H1 (cell line): ENCODE measurements around the gene FTL. TPM values are rescaled to one million over a fixed set of nuclear protein-coding genes. Genes with fewer than 3 reads are reported as not detected.

Experiments
- CTCF ChIA-PET: fragments of 300-600 bp; sonication (Branson Sonifier 250); formaldehyde crosslinking; loops from one replicate; lab custom pipeline; 2021; ENCODE audit not compliant: partially characterized antibody; lab: Charles Lee
- POLR2A ChIA-PET: fragments of 300-600 bp; sonication (Branson Sonifier 250); formaldehyde crosslinking; loops from one replicate; lab custom pipeline; 2021; ENCODE audit warnings: inconsistent platforms; ENCODE audit not compliant: partially characterized antibody; lab: Charles Lee
- DNase-seq, 2 experiments: peaks; one replicate each; pipeline versions ENCODE4 v3.0.0 to v3.0.0-alpha.2; 2010 to 2022; ENCODE audit warnings: low spot score in 2 of 2, low read depth in 1 of 2, mixed read lengths in 1 of 2
- FAIRE-seq: peaks from 2 replicates; lab custom pipeline; 2011; peaks lifted over from hg19 to GRCh38; lab: Jason Lieb, UNC
- H2AFZ ChIP-seq: 2 replicates; pipeline ENCODE4 v1.8.1; 2012; ENCODE audit warnings: low read length, inconsistent platforms
- H2AK5ac ChIP-seq: 2 replicates; pipeline ENCODE4 v1.6.1; 2013; ENCODE audit warnings: low read depth, low read length
- H2BK120ac ChIP-seq: replicated peaks from 2 replicates; pipeline ENCODE3; 2013; ENCODE audit warnings: low read depth, low read length, inconsistent platforms
- H2BK12ac ChIP-seq: 2 replicates; pipeline ENCODE4 v1.6.1; 2013; ENCODE audit warnings: low read depth, low read length
- H2BK15ac ChIP-seq: 2 replicates; pipeline ENCODE4 v1.6.1; 2013; ENCODE audit warnings: low read length
- H2BK20ac ChIP-seq: 2 replicates; pipeline ENCODE4 v1.6.1; 2013; ENCODE audit warnings: low read length
- H2BK5ac ChIP-seq: 2 replicates; pipeline ENCODE4 v1.6.1; 2013; ENCODE audit warnings: low read depth, low read length
- H3K14ac ChIP-seq: 2 replicates; pipeline ENCODE4 v1.6.1; 2013; ENCODE audit warnings: inconsistent platforms; ENCODE audit not compliant: insufficient read length
- H3K18ac ChIP-seq: 2 replicates; pipeline ENCODE4 v1.6.1; 2013; ENCODE audit warnings: low read length; ENCODE audit errors: extremely low read depth
- H3K23ac ChIP-seq: 2 replicates; pipeline ENCODE4 v1.6.1; 2013; ENCODE audit warnings: inconsistent platforms; ENCODE audit not compliant: insufficient read length
- H3K23me2 ChIP-seq: 2 replicates; pipeline ENCODE4 v1.6.1; 2013; ENCODE audit warnings: low read depth, low read length
- H3K27ac ChIP-seq: 2 replicates; pipeline ENCODE4 v1.6.1; 2011; ENCODE audit warnings: low read depth, low read length, inconsistent platforms
- H3K27me3 ChIP-seq, 4 experiments: replicated peaks in 1 of 4; 1 replicate in 1 of 4; 2 replicates in 3 of 4; pipeline versions ENCODE4 v1.6.1 to v1.8.1; 2011 to 2013; ENCODE audit warnings: low read length in 3 of 4, mild to moderate bottlenecking in 3 of 4, inconsistent platforms in 2 of 4, mixed read lengths in 2 of 4, moderate library complexity in 1 of 4; ENCODE audit not compliant: control insufficient read depth in 3 of 4, insufficient read depth in 3 of 4; ENCODE audit errors: extremely low read depth in 1 of 4
- H3K36me3 ChIP-seq, 4 experiments: 2 replicates each; pipeline versions ENCODE4 v1.6.1 to v1.8.1; 2011 to 2013; ENCODE audit warnings: mild to moderate bottlenecking in 4 of 4, low read length in 3 of 4, moderate library complexity in 2 of 4, control low read depth in 1 of 4, inconsistent platforms in 1 of 4; ENCODE audit not compliant: insufficient read depth in 4 of 4, control insufficient read depth in 2 of 4
- H3K4ac ChIP-seq: replicated peaks from 2 replicates; pipeline ENCODE3; 2013; ENCODE audit warnings: low read length, low read depth, mixed read lengths, inconsistent platforms; ENCODE audit not compliant: insufficient read length
- H3K4me1 ChIP-seq, 4 experiments: replicated peaks in 1 of 4; 1 replicate in 1 of 4; 2 replicates in 3 of 4; pipeline versions ENCODE4 v1.6.1 to v1.8.1; 2011 to 2013; ENCODE audit warnings: low read length in 3 of 4, inconsistent platforms in 2 of 4, mixed read lengths in 1 of 4; ENCODE audit not compliant: insufficient read depth in 4 of 4, control insufficient read depth in 3 of 4
- H3K4me2 ChIP-seq, 2 experiments: 2 replicates each; pipeline versions ENCODE4 v1.6.1 to v1.8.1; 2011 to 2013; ENCODE audit warnings: low read depth in 2 of 2, low read length in 2 of 2, control low read depth in 1 of 2, inconsistent platforms in 1 of 2, mild to moderate bottlenecking in 1 of 2; ENCODE audit not compliant: insufficient read depth in 1 of 2
- H3K4me3 ChIP-seq, 4 experiments: fragments of 200-600, 300-600 bp in 1 of 4; sonication (generic), shearing (Covaris generic), sonication (Bioruptor Twin) in 1 of 4; 2 replicates each; pipeline versions ENCODE4 v1.5.1 to v1.8.1; 2011 to 2016; ENCODE audit warnings: low read length in 4 of 4, low read depth in 3 of 4, control low read depth in 2 of 4, inconsistent platforms in 2 of 4, mild to moderate bottlenecking in 2 of 4, mixed read lengths in 1 of 4, moderate library complexity in 1 of 4; ENCODE audit not compliant: insufficient read depth in 2 of 4; ENCODE audit errors: extremely low read depth in 1 of 4
- H3K56ac ChIP-seq: replicated peaks from 2 replicates; pipeline ENCODE3; 2013; ENCODE audit warnings: low read depth, mild to moderate bottlenecking, mixed read lengths, low read length, inconsistent platforms; ENCODE audit not compliant: insufficient read length
- H3K79me1 ChIP-seq: 2 replicates; pipeline ENCODE4 v1.6.1; 2013; ENCODE audit warnings: low read depth, low read length, control low read depth
- H3K79me2 ChIP-seq, 2 experiments: 2 replicates each; pipeline versions ENCODE4 v1.6.1 to v1.8.1; 2012 to 2013; ENCODE audit warnings: low read length in 2 of 2, mild to moderate bottlenecking in 2 of 2, inconsistent platforms in 1 of 2; ENCODE audit not compliant: insufficient read depth in 2 of 2, control insufficient read depth in 1 of 2
- H3K9ac ChIP-seq, 4 experiments: replicated peaks in 1 of 4; 1 replicate in 1 of 4; 2 replicates in 3 of 4; pipeline versions ENCODE4 v1.6.1 to v1.8.1; 2011 to 2013; ENCODE audit warnings: low read depth in 3 of 4, low read length in 3 of 4, control low read depth in 2 of 4, mild to moderate bottlenecking in 2 of 4, moderate library complexity in 2 of 4, inconsistent platforms in 1 of 4; ENCODE audit errors: extremely low read depth in 1 of 4
- H3K9me3 ChIP-seq, 2 experiments: 2 replicates each; pipeline versions ENCODE4 v1.6.1 to v1.8.1; 2012 to 2013; ENCODE audit warnings: mild to moderate bottlenecking in 2 of 2, moderate library complexity in 2 of 2, control low read depth in 1 of 2, inconsistent platforms in 1 of 2, low read depth in 1 of 2, low read length in 1 of 2, mixed read lengths in 1 of 2; ENCODE audit not compliant: insufficient read depth in 2 of 2
- H4K20me1 ChIP-seq, 2 experiments: replicated peaks in 1 of 2; 2 replicates each; pipeline versions ENCODE3 to v1.8.1; 2011 to 2013; ENCODE audit warnings: inconsistent platforms in 2 of 2, low read length in 2 of 2, mild to moderate bottlenecking in 1 of 2; ENCODE audit not compliant: insufficient read depth in 2 of 2, control insufficient read depth in 1 of 2
- H4K5ac ChIP-seq: 2 replicates; pipeline ENCODE4 v1.6.1; 2013; ENCODE audit warnings: low read length, low read depth, mixed read lengths, inconsistent platforms; ENCODE audit not compliant: insufficient read length
- H4K8ac ChIP-seq: 2 replicates; pipeline ENCODE4 v1.8.0; 2013; ENCODE audit warnings: mild to moderate bottlenecking, moderate library complexity, low read length, inconsistent platforms; ENCODE audit not compliant: insufficient read depth; ENCODE audit errors: extremely low read depth
- H4K91ac ChIP-seq: replicated peaks from 2 replicates; pipeline ENCODE3; 2013; ENCODE audit warnings: low read length, mixed read lengths, inconsistent platforms; ENCODE audit not compliant: insufficient read length
- CBX5 ChIP-seq: fragments of 300-800, 300-1000 bp; sonication (generic); IDR thresholded peaks from 2 replicates; pipeline ENCODE4 v1.7.1; 2016; ENCODE audit warnings: antibody characterized with exemption, low read length, low read depth
- CHD1 ChIP-seq: IDR thresholded peaks from 2 replicates; pipeline ENCODE4 v1.6.1; 2012; ENCODE audit warnings: low read depth, low read length, improper control_type of control experiment
- CTCF ChIP-seq, 3 experiments: IDR thresholded peaks; 1 replicate in 2 of 3; 2 replicates in 1 of 3; pipeline versions ENCODE4 v1.5.1 to v1.6.1; 2011; ENCODE audit warnings: low read length in 3 of 3, mild to moderate bottlenecking in 3 of 3, inconsistent platforms in 2 of 3, low read depth in 1 of 3, moderate library complexity in 1 of 3; ENCODE audit not compliant: insufficient read depth in 1 of 3; ENCODE audit errors: control extremely low read depth in 1 of 3
- EP300 ChIP-seq, 2 experiments: IDR thresholded peaks; 1 replicate in 1 of 2; 2 replicates in 1 of 2; pipeline ENCODE4 v1.6.1; 2011 to 2012; ENCODE audit warnings: low read depth in 2 of 2, low read length in 2 of 2, mild to moderate bottlenecking in 2 of 2, borderline replicate concordance in 1 of 2, inconsistent platforms in 1 of 2, moderate library complexity in 1 of 2
- KDM1A ChIP-seq: fragments of 200-600, 300-600 bp; sonication (generic); IDR thresholded peaks from 2 replicates; pipeline ENCODE4 v1.7.1; 2016; ENCODE audit warnings: mild to moderate bottlenecking, low read length, borderline replicate concordance
- NRF1 ChIP-seq: IDR thresholded peaks from 2 replicates; pipeline ENCODE4 v1.6.1; 2011; ENCODE audit warnings: mild to moderate bottlenecking, low read depth, low read length, improper control_type of control experiment
- TAF1 ChIP-seq: IDR thresholded peaks from 2 replicates; pipeline ENCODE4 v1.6.1; 2011; ENCODE audit warnings: mild to moderate bottlenecking, low read depth, low read length
- YY1 ChIP-seq: IDR thresholded peaks from 2 replicates; pipeline ENCODE4 v1.6.1; 2011; ENCODE audit warnings: low read depth, mild to moderate bottlenecking, low read length
- WGBS, 2 experiments: shearing (Covaris generic) in 1 of 2; methylation state at CpG; one replicate each; pipeline versions ENCODE4 v1.1.6 to v1.1.7; 2013 to 2015; ENCODE audit warnings: low lambda C conversion rate in 2 of 2, mixed read lengths in 2 of 2, inconsistent platforms in 1 of 2, low coverage in 1 of 2, missing lambda C conversion rate in 1 of 2; ENCODE audit not compliant: insufficient replicate concordance in 2 of 2, insufficient coverage in 1 of 2, insufficient read length in 1 of 2; ENCODE audit errors: extremely low coverage in 1 of 2, missing lambda C conversion rate in 1 of 2; 5-methylcytosine and 5-hydroxymethylcytosine counted together
- polyA plus RNA-seq, 7 experiments: library from polyadenylated mRNA; depleted of rRNA in 3 of 7; stranded (reverse) in 5 of 7; unstranded in 2 of 7; fragments of >200 nt in 5 of 7; fragments of 200-250 nt in 2 of 7; gene quantifications; 1 replicate in 5 of 7; 2 replicates in 1 of 7; 4 replicates in 1 of 7; pipeline versions ENCODE4 v1.2.1 to v1.2.3, GENCODE V29; 2011 to 2013; ENCODE audit warnings: missing spikeins in 2 of 7, mixed read lengths in 2 of 7
- total RNA-seq: library from RNA; stranded (reverse); fragmentation: NEBNext Ultra II Directional; extraction: Animal tissue kit (Norgen Biotek cat#: 25700); gene quantifications from 2 replicates; pipeline ENCODE4 v1.2.1, GENCODE V29; 2021

The FTL gene
- total and polyA plus RNA-seq, 2 of the 8 experiments (the other 6 are each of a cell fraction or from before 2014, with no cell fraction given) = 1,751 to 2,427 TPM

DNA sequence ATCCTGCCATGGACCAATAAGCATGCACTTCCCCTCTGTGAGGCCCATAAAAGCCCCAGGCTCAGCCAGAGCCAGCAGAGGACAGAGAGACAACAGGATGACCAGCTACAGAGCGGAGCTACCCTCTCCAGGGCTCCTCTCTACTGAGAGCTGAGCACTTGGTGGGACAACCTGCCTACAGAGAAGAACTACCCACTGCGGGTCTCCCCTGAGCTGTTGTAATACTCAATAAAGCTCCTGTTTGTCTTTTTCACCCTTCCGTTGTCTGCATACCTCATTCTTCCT lies 17.9 kb upstream of the FTL start:
- no peak overlapping the region for H2BK12ac ChIP-seq
- no peak overlapping the region for H4K5ac ChIP-seq
- no peak overlapping the region; the same call in 1 of the 2 replicates for H4K8ac ChIP-seq
- WGBS, 2 experiments = 90% methylated on average over 3 of the region's 3 CpGs; no CpG with 5 or more reads in 1 of the 2 experiments
- H2BK15ac ChIP-seq = no peak overlapping the region
- H3K18ac ChIP-seq = no peak overlapping the region
- H2BK120ac ChIP-seq = no peak overlapping the region
- DNase-seq (no peak), FAIRE-seq (no peak)
- no peak overlapping the region for H3K9ac ChIP-seq
- no peak overlapping the region for H3K4me3 ChIP-seq
- no peak overlapping the region for H2AFZ ChIP-seq
- ChIA-PET POLR2A (interaction anchor here (0.9 to 1.7 kb wide), 3 partner anchors 18 to 87 kb away, joined by 3 to 4 read pairs (median 3); partner anchors contain the start of gene PPP1R15A), CTCF (interaction anchor here (1.1 kb wide), 1 partner anchor 20 kb away, joined by 4 read pairs; no protein-coding TSS in a partner anchor)
- H3K27me3 ChIP-seq = no peaks in the 10 kb centered on the region; a peak in 1 of 7 replicates
- no peak overlapping the region for H3K27ac ChIP-seq
- H2BK20ac ChIP-seq = no peak overlapping the region
- no peaks in the 10 kb centered on the region for H3K79me2 ChIP-seq
- no peak overlapping the region for H4K91ac ChIP-seq
- H3K4me2 ChIP-seq = no peak overlapping the region
- peaks cover 0 to under 1% of the 10 kb centered on the region in 2 experiments for H4K20me1 ChIP-seq
- H3K79me1 ChIP-seq = no peaks in the 10 kb centered on the region
- H3K36me3 ChIP-seq = no peaks in the 10 kb centered on the region
- H3K4me1 ChIP-seq = 0 out of 7 replicates have a peak, but pooled peaks cover 0 to 2% (median 0%) of the 10 kb centered on the region in 4 experiments
- no peak overlapping the region for H3K23ac ChIP-seq
- no peak overlapping the region for H3K56ac ChIP-seq
- no peak overlapping the region for H2AK5ac ChIP-seq
- H2BK5ac ChIP-seq = no peak overlapping the region
- H3K4ac ChIP-seq = no peak overlapping the region
- no peaks in the 10 kb centered on the region for H3K23me2 ChIP-seq
- no peaks in the 10 kb centered on the region for H3K9me3 ChIP-seq
- TF ChIP-seq NRF1 (no peak), YY1 (no peak), CBX5 (no peak), EP300 (IDR thresholded peaks at IDR 0.05; ENCODE audit: borderline replicate concordance in 1 of 2, low read depth in 2 of 2, low read length in 2 of 2) (no peak), CHD1 (no peak), CTCF (IDR thresholded peaks at IDR 0.05; ENCODE audit: control extremely low read depth in 1 of 3, insufficient read depth in 1 of 3, low read depth in 1 of 3, low read length in 3 of 3) (no peak), TAF1 (no peak), KDM1A (no peak)
- no peak overlapping the region for H3K14ac ChIP-seq
